OCI-LY3 (cell line): Measurements from ENCODE around the gene SPA17.

Experiments used
- EZH2phosphoT487 ChIP-seq: fragments of 200-600 bp; shearing (Covaris generic); IDR thresholded peaks from 2 replicates; pipeline ENCODE4 v1.6.1; 2018; ENCODE audit warnings: antibody characterized with exemption, mixed run types, low read depth
- TF ChIP-seq, protein P1 (sequence below): fragments of 200-600, 300-600 bp; sonication (generic); IDR thresholded peaks from 2 replicates; pipeline ENCODE4 v1.5.1; 2014; ENCODE audit warnings: antibody characterized with exemption, low read length, low read depth

DNA sequence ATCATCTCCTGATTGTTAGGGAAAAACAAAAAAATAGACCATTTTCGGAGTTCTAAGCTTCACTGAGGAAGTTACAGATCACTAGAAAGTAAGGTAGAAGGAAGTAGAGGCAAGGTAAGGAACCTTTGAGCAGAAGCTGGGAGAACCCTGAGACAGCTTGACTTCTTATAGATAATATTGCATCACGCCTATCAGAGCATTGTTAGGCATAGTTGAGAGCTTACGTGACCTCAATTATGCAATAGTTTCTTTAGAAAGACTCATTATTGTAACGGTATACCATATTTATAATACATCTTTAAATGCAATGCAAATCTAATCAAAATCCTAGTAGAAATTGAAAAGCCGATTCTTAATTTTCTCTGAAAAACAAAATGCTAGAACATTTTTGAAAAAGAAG is 46.2 kb upstream of the SPA17 start:
- TF ChIP-seq, protein P1, sequence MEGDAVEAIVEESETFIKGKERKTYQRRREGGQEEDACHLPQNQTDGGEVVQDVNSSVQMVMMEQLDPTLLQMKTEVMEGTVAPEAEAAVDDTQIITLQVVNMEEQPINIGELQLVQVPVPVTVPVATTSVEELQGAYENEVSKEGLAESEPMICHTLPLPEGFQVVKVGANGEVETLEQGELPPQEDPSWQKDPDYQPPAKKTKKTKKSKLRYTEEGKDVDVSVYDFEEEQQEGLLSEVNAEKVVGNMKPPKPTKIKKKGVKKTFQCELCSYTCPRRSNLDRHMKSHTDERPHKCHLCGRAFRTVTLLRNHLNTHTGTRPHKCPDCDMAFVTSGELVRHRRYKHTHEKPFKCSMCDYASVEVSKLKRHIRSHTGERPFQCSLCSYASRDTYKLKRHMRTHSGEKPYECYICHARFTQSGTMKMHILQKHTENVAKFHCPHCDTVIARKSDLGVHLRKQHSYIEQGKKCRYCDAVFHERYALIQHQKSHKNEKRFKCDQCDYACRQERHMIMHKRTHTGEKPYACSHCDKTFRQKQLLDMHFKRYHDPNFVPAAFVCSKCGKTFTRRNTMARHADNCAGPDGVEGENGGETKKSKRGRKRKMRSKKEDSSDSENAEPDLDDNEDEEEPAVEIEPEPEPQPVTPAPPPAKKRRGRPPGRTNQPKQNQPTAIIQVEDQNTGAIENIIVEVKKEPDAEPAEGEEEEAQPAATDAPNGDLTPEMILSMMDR, result no peak
- TF ChIP-seq EZH2phosphoT487, result no peak
